OCI-LY3 (cell line): Measurements from ENCODE around the gene DGKB.

Experiments used
- H2AFZ ChIP-seq: fragments of 200-600, 300-600 bp; shearing (Covaris generic); 2 replicates; pipeline ENCODE4 v1.6.0; 2014; ENCODE audit warnings: antibody characterized with exemption, low read depth, low read length
- H3K27ac ChIP-seq: fragments of 200-600, 300-600 bp; sonication (generic); 2 replicates; pipeline ENCODE4 v1.5.1; 2014; ENCODE audit warnings: mild to moderate bottlenecking, low read length, moderate library complexity, mixed read lengths
- H3K27me3 ChIP-seq: fragments of 200-600, 300-600 bp; sonication (generic); 2 replicates; pipeline ENCODE4 v1.6.1; 2014; ENCODE audit warnings: low read depth, low read length, mixed read lengths
- H3K36me3 ChIP-seq: fragments of 200-600, 300-600 bp; sonication (generic); replicated peaks from 2 replicates; pipeline ENCODE3; 2014; ENCODE audit warnings: low read depth, low read length, mixed read lengths
- H3K4me1 ChIP-seq: fragments of 300-600, 200-600 bp; sonication (generic); 2 replicates; pipeline ENCODE4 v1.6.1; 2014; ENCODE audit warnings: low read length, mixed read lengths
- H3K4me2 ChIP-seq: fragments of 200-600, 300-600 bp; sonication (generic); 2 replicates; pipeline ENCODE4 v1.6.1; 2014; ENCODE audit warnings: low read length, mixed read lengths
- H3K4me3 ChIP-seq: fragments of 300-600, 200-600 bp; sonication (generic); 2 replicates; pipeline ENCODE4 v1.5.1; 2014; ENCODE audit warnings: antibody characterized with exemption, mild to moderate bottlenecking, low read length, moderate library complexity
- H3K79me2 ChIP-seq: fragments of 300-600, 200-600 bp; shearing (Covaris generic); 2 replicates; pipeline ENCODE4 v1.6.1; 2014; ENCODE audit warnings: mild to moderate bottlenecking, low read length, mixed read lengths
- H3K9ac ChIP-seq: fragments of 300-600, 200-600 bp; shearing (Covaris generic); 2 replicates; pipeline ENCODE4 v1.6.0; 2014; ENCODE audit warnings: mild to moderate bottlenecking, low read length, moderate library complexity
- H3K9me3 ChIP-seq: fragments of 200-600, 300-600 bp; shearing (Covaris generic); 2 replicates; pipeline ENCODE4 v1.6.1; 2014; ENCODE audit warnings: low read length, mixed read lengths; ENCODE audit not compliant: insufficient read depth
- H4K20me1 ChIP-seq: fragments of 200-600, 300-600 bp; sonication (generic); 2 replicates; pipeline ENCODE4 v1.6.1; 2016; ENCODE audit warnings: low read length, mixed read lengths; ENCODE audit not compliant: insufficient read depth
- CTCF ChIP-seq: fragments of 200-600, 300-600 bp; sonication (generic); IDR thresholded peaks from 2 replicates; pipeline ENCODE4 v1.5.1; 2014; ENCODE audit warnings: antibody characterized with exemption, low read length, low read depth
- EZH2phosphoT487 ChIP-seq: fragments of 200-600 bp; shearing (Covaris generic); IDR thresholded peaks from 2 replicates; pipeline ENCODE4 v1.6.1; 2018; ENCODE audit warnings: antibody characterized with exemption, mixed run types, low read depth

DGKB gene

GRCh38 chr7:14639329-14639728 lies 263.2 kb downstream of the DGKB start:
- Histone ChIP-seq H4K20me1 (no peaks in the 10 kb centered on the region), H3K4me1 (no peaks in the 10 kb centered on the region), H3K9ac (no peak overlapping the region), H3K36me3 (no peaks in the 10 kb centered on the region), H3K79me2 (no peaks in the 10 kb centered on the region), H3K4me3 (no peak overlapping the region), H3K9me3 (no peaks in the 10 kb centered on the region), H3K4me2 (no peak overlapping the region), H3K27me3 (no peaks in the 10 kb centered on the region), H3K27ac (no peak overlapping the region), H2AFZ (no peak overlapping the region)
- TF ChIP-seq CTCF = no peak
- no peak for TF ChIP-seq EZH2phosphoT487

- H3K4me3 ChIP-seq = no peak overlapping the region
- no peaks in the 10 kb centered on the region for H3K79me2 ChIP-seq
Observed at GRCh38 chr7:14637968-14638367, 264.6 kb downstream of the DGKB start.

GRCh38 chr7:14635955-14636354 lies 266.6 kb downstream of the DGKB start:
- no peak for TF ChIP-seq CTCF
- TF ChIP-seq EZH2phosphoT487 = no peak
- H4K20me1 ChIP-seq = no peaks in the 10 kb centered on the region
- peaks cover 20% of the 10 kb centered on the region for H3K4me1 ChIP-seq
- no peaks in the 10 kb centered on the region for H3K36me3 ChIP-seq
- no peak overlapping the region for H2AFZ ChIP-seq
- H3K4me2 ChIP-seq = no peak overlapping the region
- H3K4me3 ChIP-seq = no peak overlapping the region
- no peaks in the 10 kb centered on the region for H3K27me3 ChIP-seq
- no peak overlapping the region for H3K9ac ChIP-seq
- no peaks in the 10 kb centered on the region for H3K79me2 ChIP-seq
- no peak overlapping the region for H3K27ac ChIP-seq
- H3K9me3 ChIP-seq = no peaks in the 10 kb centered on the region

More at GRCh38 chr7:14637968-14638367, 264.6 kb downstream of the DGKB start:
- Histone ChIP-seq H3K27ac (no peak overlapping the region), H3K9me3 (no peaks in the 10 kb centered on the region), H3K36me3 (no peaks in the 10 kb centered on the region), H3K4me2 (no peak overlapping the region), H3K4me1 (peaks cover 5% of the 10 kb centered on the region), H3K9ac (no peak overlapping the region), H2AFZ (no peak overlapping the region), H4K20me1 (no peaks in the 10 kb centered on the region), H3K27me3 (no peaks in the 10 kb centered on the region)
- no peak for TF ChIP-seq EZH2phosphoT487
- TF ChIP-seq CTCF = peak; percentile 25; the same call in 1 of the 2 replicates

GRCh38 chr7:14630048-14630447 lies 272.5 kb downstream of the DGKB start:
- Histone ChIP-seq H4K20me1 (no peaks in the 10 kb centered on the region), H3K4me2 (peak overlapping the region; percentile 43), H3K27me3 (no peaks in the 10 kb centered on the region), H3K4me1 (peaks cover 37% of the 10 kb centered on the region), H3K9ac (no peak overlapping the region), H3K36me3 (no peaks in the 10 kb centered on the region), H3K9me3 (no peaks in the 10 kb centered on the region), H2AFZ (no peak overlapping the region), H3K4me3 (no peak overlapping the region), H3K79me2 (no peaks in the 10 kb centered on the region), H3K27ac (peak overlapping the region; percentile 58)
- TF ChIP-seq CTCF (no peak), EZH2phosphoT487 (no peak)
